ENCODE results near the gene ZNF217. TPM values are rescaled to one million over a fixed set of nuclear protein-coding genes. Genes with fewer than 3 reads are reported as not detected.
"Not testable (repeated sequence)": the region's sequence is repeated elsewhere in the genome, so short reads cannot be mapped to it uniquely, and the experiment has no call there.

The ZNF217 gene
- total RNA-seq, 2 experiments from 2014 or later, result 51.3 to 51.8 TPM

DNA sequence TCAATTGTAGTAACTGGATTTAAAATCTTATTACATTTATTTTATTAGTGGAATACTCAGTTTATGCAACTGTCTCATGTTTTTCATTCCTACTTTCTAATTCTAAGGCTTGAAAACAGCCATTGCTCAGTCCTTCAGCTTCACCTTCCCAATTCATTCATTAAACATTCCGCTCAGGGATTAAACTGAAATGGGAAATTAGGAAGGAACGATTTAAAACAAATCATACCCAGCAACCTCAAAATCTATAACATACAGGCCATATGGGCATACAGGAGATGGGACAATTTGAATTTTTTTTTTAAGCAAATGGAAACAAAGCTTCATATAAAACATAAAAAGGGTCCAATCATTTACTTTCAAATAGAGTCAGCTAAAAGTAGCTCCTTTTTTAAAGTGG lies 3.5 kb downstream of the ZNF217 start:
- H3K4me1 Mint-ChIP-seq (ENCODE audit: low read depth), result peaks cover 30% of the 10 kb centered on the region
- POLR2A ChIA-PET, H3K9me3 Mint-ChIP-seq, DNase-seq, ATAC-seq, CTCF ChIA-PET, H3K27me3 Mint-ChIP-seq: not testable (repeated sequence)
- intact Hi-C loops (cut with micrococcal nuclease), result loop anchor here (5.0 kb wide), 1 partner anchor 62 kb away; no protein-coding TSS in a partner anchor
- peak overlapping the region; percentile 98 for H3K27ac Mint-ChIP-seq
- peaks cover 30% of the 10 kb centered on the region for H3K36me3 Mint-ChIP-seq (ENCODE audit: low read depth)
- H3K4me3 Mint-ChIP-seq, result peak overlapping the region; percentile 99

GRCh38 chr20:53589321-53590065 lies 4.1 kb downstream of the ZNF217 start:
- ATAC-seq, H3K9me3 Mint-ChIP-seq, H3K27me3 Mint-ChIP-seq, POLR2A ChIA-PET, CTCF ChIA-PET: not testable (repeated sequence)
- peak; percentile 62 for DNase-seq
- peaks cover 30% of the 10 kb centered on the region for H3K36me3 Mint-ChIP-seq (ENCODE audit: low read depth)
- peak overlapping the region; percentile 98 for H3K27ac Mint-ChIP-seq
- peak overlapping the region; percentile 99 for H3K4me3 Mint-ChIP-seq
- intact Hi-C loops (cut with micrococcal nuclease), result loop anchor here (5.0 kb wide), 1 partner anchor 63 kb away; no protein-coding TSS in a partner anchor
- H3K4me1 Mint-ChIP-seq (ENCODE audit: low read depth), result peaks cover 34% of the 10 kb centered on the region

GRCh38 chr20:53587157-53587703 lies 6.4 kb downstream of the ZNF217 start:
- POLR2A ChIA-PET, result interaction anchor here (0.7 kb wide), 1 partner anchor 348 kb away, joined by 4 read pairs; no protein-coding TSS in a partner anchor
- H3K27ac Mint-ChIP-seq, result peak overlapping the region; percentile 94

GRCh38 chr20:53586640-53587039 lies 7.0 kb downstream of the ZNF217 start:
- Mint-ChIP-seq H3K27me3 (no peaks in the 10 kb centered on the region), H3K4me1 (ENCODE audit: low read depth) (peaks cover 57% of the 10 kb centered on the region), H3K27ac (peak overlapping the region; percentile 94), H3K4me3 (peak overlapping the region; percentile 90), H3K9me3 (no peaks in the 10 kb centered on the region), H3K36me3 (ENCODE audit: low read depth) (peaks cover 36% of the 10 kb centered on the region)
- TF ChIP-seq, protein P1, sequence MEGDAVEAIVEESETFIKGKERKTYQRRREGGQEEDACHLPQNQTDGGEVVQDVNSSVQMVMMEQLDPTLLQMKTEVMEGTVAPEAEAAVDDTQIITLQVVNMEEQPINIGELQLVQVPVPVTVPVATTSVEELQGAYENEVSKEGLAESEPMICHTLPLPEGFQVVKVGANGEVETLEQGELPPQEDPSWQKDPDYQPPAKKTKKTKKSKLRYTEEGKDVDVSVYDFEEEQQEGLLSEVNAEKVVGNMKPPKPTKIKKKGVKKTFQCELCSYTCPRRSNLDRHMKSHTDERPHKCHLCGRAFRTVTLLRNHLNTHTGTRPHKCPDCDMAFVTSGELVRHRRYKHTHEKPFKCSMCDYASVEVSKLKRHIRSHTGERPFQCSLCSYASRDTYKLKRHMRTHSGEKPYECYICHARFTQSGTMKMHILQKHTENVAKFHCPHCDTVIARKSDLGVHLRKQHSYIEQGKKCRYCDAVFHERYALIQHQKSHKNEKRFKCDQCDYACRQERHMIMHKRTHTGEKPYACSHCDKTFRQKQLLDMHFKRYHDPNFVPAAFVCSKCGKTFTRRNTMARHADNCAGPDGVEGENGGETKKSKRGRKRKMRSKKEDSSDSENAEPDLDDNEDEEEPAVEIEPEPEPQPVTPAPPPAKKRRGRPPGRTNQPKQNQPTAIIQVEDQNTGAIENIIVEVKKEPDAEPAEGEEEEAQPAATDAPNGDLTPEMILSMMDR (IDR thresholded peaks at IDR 0.05), result no peak
- no peak for DNase-seq
- intact Hi-C loops (cut with micrococcal nuclease), result no loop called here
- ChIA-PET CTCF (interaction anchor here (1.2 kb wide), 1 partner anchor 353 kb away, joined by 3 read pairs; no protein-coding TSS in a partner anchor), POLR2A (interaction anchor here (0.7 to 2.0 kb wide), 3 partner anchors 36 to 348 kb away, joined by 3 to 7 read pairs (median 4); no protein-coding TSS in a partner anchor)
- ATAC-seq, result no peak

More at GRCh38 chr20:53587157-53587703, 6.4 kb downstream of the ZNF217 start:
- H3K4me1 Mint-ChIP-seq (ENCODE audit: low read depth), result peaks cover 51% of the 10 kb centered on the region
- peaks cover 35% of the 10 kb centered on the region for H3K36me3 Mint-ChIP-seq (ENCODE audit: low read depth)
- CTCF ChIA-PET, result interaction anchor here (1.2 kb wide), 1 partner anchor 353 kb away, joined by 3 read pairs; no protein-coding TSS in a partner anchor
- H3K27me3 Mint-ChIP-seq; intact Hi-C loops (cut with micrococcal nuclease); H3K9me3 Mint-ChIP-seq; DNase-seq; ATAC-seq: not testable (repeated sequence)
- H3K4me3 Mint-ChIP-seq, result peak overlapping the region; percentile 90

DNA sequence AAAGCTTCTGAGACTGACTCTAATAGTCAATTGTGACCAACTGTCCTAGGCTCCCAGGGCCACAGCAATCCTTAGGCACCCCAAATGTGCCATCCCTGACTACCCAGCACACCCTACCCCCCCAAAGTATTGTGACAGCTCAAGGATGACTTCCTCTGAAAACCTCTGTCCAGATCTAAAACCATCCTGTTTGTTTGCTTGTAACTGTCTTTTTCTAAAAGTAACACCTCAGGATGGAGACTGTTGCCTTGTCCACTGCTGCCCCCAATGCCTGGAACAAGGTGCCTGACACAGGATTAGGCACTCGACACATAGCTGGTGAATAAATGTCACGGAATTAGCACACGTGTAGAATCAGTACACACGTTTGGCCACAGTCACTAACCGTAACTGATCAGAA lies 7.7 kb downstream of the ZNF217 start:
- peaks cover 37% of the 10 kb centered on the region for H3K36me3 Mint-ChIP-seq (ENCODE audit: low read depth)
- DNase-seq; H3K27me3 Mint-ChIP-seq; ATAC-seq; H3K9me3 Mint-ChIP-seq; intact Hi-C loops (cut with micrococcal nuclease): not testable (repeated sequence)
- H3K4me3 Mint-ChIP-seq, result peak overlapping the region; percentile 90
- H3K4me1 Mint-ChIP-seq (ENCODE audit: low read depth), result peaks cover 57% of the 10 kb centered on the region
- ChIA-PET POLR2A (interaction anchor here (0.8 to 2.0 kb wide), 2 partner anchors 37 to 67 kb away, joined by 3 to 7 read pairs; no protein-coding TSS in a partner anchor), CTCF (interaction anchor here (1.2 kb wide), 1 partner anchor 306 kb away, joined by 3 read pairs; no protein-coding TSS in a partner anchor)
- peak overlapping the region; percentile 94 for H3K27ac Mint-ChIP-seq

DNA sequence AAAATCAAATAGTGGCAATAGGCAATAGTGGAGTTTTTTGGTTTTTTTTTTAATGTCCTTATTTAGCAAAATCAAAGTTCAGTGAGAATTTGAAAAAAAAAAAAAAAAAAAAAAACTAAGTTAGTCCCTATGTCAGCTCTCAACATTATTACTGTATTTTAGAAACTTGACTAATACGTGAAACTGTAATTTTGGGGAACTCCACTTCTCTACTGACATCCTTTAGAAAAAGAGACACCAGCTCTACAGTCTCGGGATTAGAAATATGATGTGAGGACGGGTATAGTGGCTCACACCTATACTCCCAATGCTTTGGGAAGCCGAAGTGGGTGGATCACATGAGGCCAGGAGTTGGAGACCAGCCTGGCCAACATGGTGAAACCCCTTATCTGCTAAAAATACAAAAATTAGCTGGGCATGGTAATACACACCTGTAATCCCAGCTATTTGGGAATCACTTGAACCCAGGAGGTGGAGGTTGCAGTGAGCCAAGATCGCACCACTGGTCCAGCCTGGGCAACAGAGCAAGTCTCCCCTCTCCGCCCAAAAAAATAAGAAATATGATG lies 8.6 kb downstream of the ZNF217 start:
- ATAC-seq; intact Hi-C loops (cut with micrococcal nuclease); H3K9me3 Mint-ChIP-seq; DNase-seq; H3K27me3 Mint-ChIP-seq: not testable (repeated sequence)
- Mint-ChIP-seq H3K4me3 (peak overlapping the region; percentile 90), H3K4me1 (ENCODE audit: low read depth) (peaks cover 64% of the 10 kb centered on the region), H3K36me3 (ENCODE audit: low read depth) (peaks cover 42% of the 10 kb centered on the region), H3K27ac (peak overlapping the region; percentile 94)
- ChIA-PET CTCF (interaction anchor here (0.6 to 1.2 kb wide), 2 partner anchors 307 to 355 kb away, joined by 3 read pairs; no protein-coding TSS in a partner anchor), POLR2A (interaction anchor here (0.6 to 2.0 kb wide), 2 partner anchors 38 to 112 kb away, joined by 3 to 7 read pairs; no protein-coding TSS in a partner anchor)

- H3K4me3 Mint-ChIP-seq, result peak overlapping the region; percentile 90
- CTCF ChIA-PET, result interaction anchor here (0.6 kb wide), 1 partner anchor 356 kb away, joined by 3 read pairs; no protein-coding TSS in a partner anchor
Observed at GRCh38 chr20:53584550-53584913, 9.1 kb downstream of the ZNF217 start.

GRCh38 chr20:53583660-53584549 lies 9.7 kb downstream of the ZNF217 start:
- H3K9me3 Mint-ChIP-seq, DNase-seq, ATAC-seq, H3K27me3 Mint-ChIP-seq: not testable (repeated sequence)
- Mint-ChIP-seq H3K36me3 (ENCODE audit: low read depth) (peaks cover 49% of the 10 kb centered on the region), H3K27ac (peak overlapping the region; percentile 94), H3K4me3 (peak overlapping the region; percentile 90), H3K4me1 (ENCODE audit: low read depth) (peaks cover 68% of the 10 kb centered on the region)
- POLR2A ChIA-PET, result interaction anchor here (1.0 to 3.3 kb wide), 5 partner anchors 10 to 256 kb away, joined by 4 to 14 read pairs (median 5); partner anchors contain the start of gene ZNF217
- intact Hi-C loops (cut with micrococcal nuclease), result loop anchor here (5.0 kb wide), 1 partner anchor 123 kb away; no protein-coding TSS in a partner anchor
- CTCF ChIA-PET, result interaction anchor here (1.0 to 2.4 kb wide), 3 partner anchors 59 to 356 kb away, joined by 4 to 15 read pairs (median 4); no protein-coding TSS in a partner anchor

More at GRCh38 chr20:53584550-53584913, 9.1 kb downstream of the ZNF217 start:
- intact Hi-C loops (cut with micrococcal nuclease), result loop anchor here (5.0 kb wide), 1 partner anchor 123 kb away; no protein-coding TSS in a partner anchor
- Mint-ChIP-seq H3K27ac (peak overlapping the region; percentile 94), H3K4me1 (ENCODE audit: low read depth) (peaks cover 65% of the 10 kb centered on the region), H3K36me3 (ENCODE audit: low read depth) (peaks cover 45% of the 10 kb centered on the region)
- not testable (repeated sequence) for DNase-seq, H3K27me3 Mint-ChIP-seq, ATAC-seq, H3K9me3 Mint-ChIP-seq
- POLR2A ChIA-PET, result interaction anchor here (0.6 to 2.0 kb wide), 2 partner anchors 38 to 113 kb away, joined by 3 to 7 read pairs; no protein-coding TSS in a partner anchor

All from activated CD8-positive, alpha-beta T cell treated with anti-CD3 and anti-CD28 coated beads for 36 hours (primary cell).